ENCODE data around the gene CHI3L2.

The CHI3L2 gene

GRCh38 chr1:111222308-111223125, 5.0 kb upstream of the CHI3L2 start:
- Histone ChIP-seq H3K4me1 (ENCODE audit: insufficient read depth, low read length, severe bottlenecking) (peaks cover 99% of the 10 kb centered on the region), H3K4me2 (ENCODE audit: low read length) (peak overlapping the region; percentile 67), H3K79me2 (ENCODE audit: insufficient read depth, low read length) (no peaks in the 10 kb centered on the region), H4K20me1 (ENCODE audit: insufficient read depth, low read length) (no peaks in the 10 kb centered on the region), H3K4me3 (ENCODE audit: low read depth, low read length, poor library complexity, severe bottlenecking) (peak overlapping the region; percentile 26), H3K9ac (ENCODE audit: low read length) (peak overlapping the region; percentile 76), H3K27ac (ENCODE audit: low read depth, low read length, poor library complexity, severe bottlenecking) (peak overlapping the region; percentile 100), H2AFZ (ENCODE audit: low read length) (no peak overlapping the region), H3K27me3 (ENCODE audit: insufficient read depth, low read length) (no peaks in the 10 kb centered on the region), H3K9me3 (ENCODE audit: low read length) (no peaks in the 10 kb centered on the region), H3K36me3 (ENCODE audit: insufficient read depth, low read length) (no peaks in the 10 kb centered on the region), H3K9me2 (ENCODE audit: low read depth, low read length) (no peaks in the 10 kb centered on the region), H3F3A (ENCODE audit: insufficient read depth, low read length) (peaks cover 17% of the 10 kb centered on the region; the same call in 1 of the 2 replicates)
- TF ChIP-seq CTCF (IDR thresholded peaks at IDR 0.05; ENCODE audit: low read length) (peak; percentile 98), EZH2 (IDR thresholded peaks at IDR 0.05; ENCODE audit: borderline replicate concordance, low read length) (no peak)

GRCh38 chr1:111223126-111223685, 4.3 kb upstream of the CHI3L2 start:
- TF ChIP-seq EZH2 (IDR thresholded peaks at IDR 0.05; ENCODE audit: borderline replicate concordance, low read length) = no peak
- TF ChIP-seq CTCF (IDR thresholded peaks at IDR 0.05; ENCODE audit: low read length) = no peak
- Histone ChIP-seq H3K27me3 (ENCODE audit: insufficient read depth, low read length) (no peaks in the 10 kb centered on the region), H3K9me3 (ENCODE audit: low read length) (no peaks in the 10 kb centered on the region), H2AFZ (ENCODE audit: low read length) (no peak overlapping the region), H3K79me2 (ENCODE audit: insufficient read depth, low read length) (no peaks in the 10 kb centered on the region), H3K4me2 (ENCODE audit: low read length) (peak overlapping the region; percentile 36), H3K9me2 (ENCODE audit: low read depth, low read length) (no peaks in the 10 kb centered on the region), H3K9ac (ENCODE audit: low read length) (peak overlapping the region; percentile 55), H3K36me3 (ENCODE audit: insufficient read depth, low read length) (no peaks in the 10 kb centered on the region), H4K20me1 (ENCODE audit: insufficient read depth, low read length) (no peaks in the 10 kb centered on the region), H3F3A (ENCODE audit: insufficient read depth, low read length) (peaks cover 17% of the 10 kb centered on the region; the same call in 1 of the 2 replicates), H3K4me1 (ENCODE audit: insufficient read depth, low read length, severe bottlenecking) (peaks cover 99% of the 10 kb centered on the region), H3K4me3 (ENCODE audit: low read depth, low read length, poor library complexity, severe bottlenecking) (no peak overlapping the region), H3K27ac (ENCODE audit: low read depth, low read length, poor library complexity, severe bottlenecking) (peak overlapping the region; percentile 100)

GRCh38 chr1:111225091-111225490, 2.4 kb upstream of the CHI3L2 start:
- Histone ChIP-seq H3K4me3 (ENCODE audit: low read depth, low read length, poor library complexity, severe bottlenecking) (peak overlapping the region; percentile 36), H3K9me2 (ENCODE audit: low read depth, low read length) (no peaks in the 10 kb centered on the region), H3F3A (ENCODE audit: insufficient read depth, low read length) (peaks cover 10% of the 10 kb centered on the region; the same call in 1 of the 2 replicates), H4K20me1 (ENCODE audit: insufficient read depth, low read length) (no peaks in the 10 kb centered on the region), H3K4me2 (ENCODE audit: low read length) (peak overlapping the region; percentile 66), H3K79me2 (ENCODE audit: insufficient read depth, low read length) (peaks cover 6% of the 10 kb centered on the region), H3K27ac (ENCODE audit: low read depth, low read length, poor library complexity, severe bottlenecking) (peak overlapping the region; percentile 100), H2AFZ (ENCODE audit: low read length) (no peak overlapping the region), H3K27me3 (ENCODE audit: insufficient read depth, low read length) (no peaks in the 10 kb centered on the region), H3K9me3 (ENCODE audit: low read length) (no peaks in the 10 kb centered on the region), H3K36me3 (ENCODE audit: insufficient read depth, low read length) (peaks cover 4% of the 10 kb centered on the region; the same call in 1 of the 2 replicates), H3K4me1 (ENCODE audit: insufficient read depth, low read length, severe bottlenecking) (peaks cover 96% of the 10 kb centered on the region), H3K9ac (ENCODE audit: low read length) (peak overlapping the region; percentile 69)
- no peak for TF ChIP-seq CTCF (IDR thresholded peaks at IDR 0.05; ENCODE audit: low read length)
- TF ChIP-seq EZH2 (IDR thresholded peaks at IDR 0.05; ENCODE audit: borderline replicate concordance, low read length) = no peak
